ENCODE measurements around the gene HMGA1.

- TF ChIP-seq CTCF (conservative IDR thresholded peaks at IDR 0.05; ENCODE audit: low read depth in 2 of 2) (no peak), CREB1 (CRISPR knock-in tag; IDR thresholded peaks at IDR 0.05; ENCODE audit: low read depth) (no peak), REST (IDR thresholded peaks at IDR 0.05; ENCODE audit: unreplicated experiment) (no peak), EZH2 (IDR thresholded peaks at IDR 0.05; ENCODE audit: low read depth, unreplicated experiment) (no peak), POLR2AphosphoS5 (IDR thresholded peaks at IDR 0.05; ENCODE audit: low read depth) (no peak), JUNB (IDR thresholded peaks at IDR 0.05; ENCODE audit: unreplicated experiment) (no peak), EZH2phosphoT487 (IDR thresholded peaks at IDR 0.05; ENCODE audit: unreplicated experiment) (no peak), ZNF331 (CRISPR knock-in tag; IDR thresholded peaks at IDR 0.05; ENCODE audit: low read depth) (no peak), ZNF462 (CRISPR knock-in tag; IDR thresholded peaks at IDR 0.05) (no peak)
Measured at GRCh38 chr6:34289137-34289536, 52.5 kb downstream of the HMGA1 start.
